ENCODE results near the gene PIGT.
A peak's percentile ranks its signal among the peaks of the same experiment; 100 is the strongest.
"Not testable (repeated sequence)": the region's sequence is repeated elsewhere in the genome, so short reads cannot be mapped to it uniquely, and the experiment has no call there.

Gene PIGT

DNA sequence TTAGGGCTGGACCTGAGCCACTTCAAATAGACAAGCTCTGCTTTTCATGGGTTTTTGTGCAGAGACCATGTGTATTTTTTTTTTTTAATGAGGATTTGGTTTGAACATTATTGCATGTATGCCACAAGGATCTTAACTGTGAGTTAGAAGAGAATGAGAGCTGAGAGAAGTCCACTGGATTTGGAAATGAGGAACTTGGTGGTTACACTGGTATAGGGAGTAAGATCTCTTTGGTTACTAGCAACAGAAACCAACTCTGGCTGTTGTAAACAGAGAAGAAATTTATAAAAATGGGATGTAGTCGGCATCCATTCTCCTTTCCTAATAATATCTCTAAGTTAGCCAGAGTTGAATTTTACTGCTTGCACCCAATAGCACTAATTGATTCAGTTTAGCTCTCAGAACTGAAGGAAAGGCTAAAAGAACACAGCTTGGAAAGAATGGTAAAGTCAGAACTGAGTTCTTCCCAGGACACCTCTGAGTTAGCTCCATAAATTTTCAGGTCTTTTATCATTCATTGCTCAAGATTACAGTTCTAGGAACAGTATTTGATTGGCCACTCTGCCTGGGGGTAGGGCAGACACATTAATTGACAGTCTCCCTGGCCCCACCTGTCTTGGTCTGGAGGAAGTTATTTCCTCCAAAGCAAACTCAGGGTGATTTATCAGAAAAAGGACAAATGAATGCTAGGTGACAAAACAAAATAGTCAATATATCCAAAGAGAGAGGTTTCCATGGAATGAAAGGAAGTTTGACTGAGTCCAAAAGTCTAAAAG, 49.7 kb downstream of the PIGT start:
- Mint-ChIP-seq H3K27me3 (peaks cover 27% of the 10 kb centered on the region), H3K36me3 (ENCODE audit: insufficient read depth) (no peaks in the 10 kb centered on the region), H3K9me3 (no peaks in the 10 kb centered on the region), H3K4me3 (no peak overlapping the region), H3K27ac (ENCODE audit: low read depth) (no peak overlapping the region), H3K4me1 (no peaks in the 10 kb centered on the region)
- no peak for ATAC-seq (replicated peaks; ENCODE audit: extremely low read depth, poor library complexity, severe bottlenecking)
- no peak for DNase-seq (ENCODE audit: low spot score in 2 of 2)

DNA sequence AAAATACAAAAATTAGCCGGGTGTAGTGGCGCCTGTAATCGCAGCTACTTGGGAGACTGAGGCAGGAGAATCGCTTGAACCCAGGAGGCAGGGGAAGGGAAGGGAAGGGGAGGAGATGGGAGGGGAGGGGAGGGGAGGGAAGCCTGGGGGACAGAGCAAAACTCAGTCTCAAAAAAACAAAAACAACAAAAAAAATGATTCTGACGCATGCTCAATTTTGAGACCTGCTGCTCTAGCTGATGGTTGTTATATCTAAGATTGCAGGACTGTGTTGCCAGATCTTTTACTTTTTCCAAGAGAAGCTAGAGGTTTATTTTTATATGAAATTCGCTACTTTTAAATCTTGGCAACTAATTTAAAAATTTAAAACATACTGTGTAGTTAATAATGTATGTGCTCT, 51.2 kb downstream of the PIGT start:
- Mint-ChIP-seq H3K4me1 (no peaks in the 10 kb centered on the region), H3K4me3 (no peak overlapping the region), H3K27ac (ENCODE audit: low read depth) (no peak overlapping the region), H3K27me3 (peaks cover 27% of the 10 kb centered on the region), H3K9me3 (no peaks in the 10 kb centered on the region), H3K36me3 (ENCODE audit: insufficient read depth) (no peaks in the 10 kb centered on the region)
- ATAC-seq (replicated peaks; ENCODE audit: extremely low read depth, poor library complexity, severe bottlenecking) (no peak), DNase-seq (ENCODE audit: low spot score in 2 of 2) (no peak)

DNA sequence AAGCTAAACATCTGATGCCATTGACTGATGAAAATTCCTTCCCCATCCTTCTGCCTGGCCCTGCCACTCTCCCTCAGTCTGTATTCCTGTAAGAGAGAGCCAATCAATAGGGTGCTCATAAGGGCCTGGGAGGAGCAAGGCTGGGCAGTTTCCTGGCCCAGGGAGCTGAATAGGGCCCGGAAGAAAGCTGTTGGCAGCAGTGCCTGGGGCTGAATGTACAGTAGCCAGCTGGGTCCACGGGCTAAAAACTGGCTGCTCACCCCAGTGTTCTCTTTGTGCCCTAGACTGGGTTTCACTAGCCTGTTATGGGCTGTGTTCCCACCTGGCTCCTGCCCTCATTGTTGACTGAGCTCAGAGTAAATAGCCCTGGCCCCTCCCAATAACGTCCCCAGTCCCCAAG, 51.9 kb downstream of the PIGT start:
- Mint-ChIP-seq H3K36me3 (ENCODE audit: insufficient read depth) (no peaks in the 10 kb centered on the region), H3K27ac (ENCODE audit: low read depth) (no peak overlapping the region), H3K9me3 (no peaks in the 10 kb centered on the region), H3K4me1 (no peaks in the 10 kb centered on the region), H3K4me3 (no peak overlapping the region), H3K27me3 (peaks cover 27% of the 10 kb centered on the region)
- DNase-seq (ENCODE audit: low spot score in 2 of 2) (no peak), ATAC-seq (replicated peaks; ENCODE audit: extremely low read depth, poor library complexity, severe bottlenecking) (no peak)

DNA sequence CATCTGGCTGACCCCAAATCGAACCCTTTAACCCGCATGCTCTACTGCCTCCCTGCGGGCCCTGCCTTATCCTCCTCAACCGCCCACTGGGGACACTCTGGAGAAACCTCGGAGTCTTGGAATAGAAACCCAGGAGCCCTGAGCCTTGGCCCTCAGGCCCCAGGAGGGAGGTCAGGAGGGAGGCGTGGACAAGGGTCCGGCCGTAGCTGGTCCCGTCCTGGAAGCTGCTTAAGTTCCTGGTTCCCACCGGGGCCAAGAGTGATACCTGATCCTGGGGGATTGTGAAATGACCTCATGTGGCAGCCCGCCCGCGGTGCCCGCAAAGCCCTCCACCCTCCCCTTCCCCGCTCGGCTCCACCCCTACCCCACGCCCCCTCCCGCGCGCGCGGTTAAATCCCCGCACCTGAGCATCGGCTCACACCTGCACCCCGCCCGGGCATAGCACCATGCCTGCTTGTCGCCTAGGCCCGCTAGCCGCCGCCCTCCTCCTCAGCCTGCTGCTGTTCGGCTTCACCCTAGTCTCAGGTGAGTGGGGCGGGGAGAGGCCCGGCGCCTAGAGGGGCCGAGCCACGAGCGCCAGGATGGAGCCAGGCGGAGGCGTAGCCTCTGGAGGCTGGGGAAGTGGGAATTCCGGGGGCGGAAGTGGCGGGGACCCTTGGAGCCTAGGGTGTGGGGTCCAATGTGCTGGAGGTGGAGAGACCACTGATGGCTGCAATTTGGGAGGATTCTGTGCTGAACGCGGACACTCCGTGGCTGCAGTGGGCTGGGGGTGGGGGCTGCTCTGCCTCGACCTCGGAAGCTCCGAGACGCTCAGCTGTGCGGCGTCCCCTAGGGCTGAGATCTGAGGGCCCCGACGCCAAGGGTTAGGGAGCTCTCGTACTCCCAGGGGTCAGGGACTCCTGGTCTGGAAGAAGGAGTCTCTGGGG, 53.7 kb downstream of the PIGT start, which contains the start of gene WFDC2:
Gene WFDC2 (plus strand): TSS at position 418 of the 926 bp plus-strand sequence. CDS start 29 bp downstream, at position 447.
- no peak within 1 kb of the TSS for H3K27ac Mint-ChIP-seq (ENCODE audit: low read depth)
- H3K27me3 Mint-ChIP-seq = peaks cover 27% of the 10 kb centered on the region
- ATAC-seq (replicated peaks; ENCODE audit: extremely low read depth, poor library complexity, severe bottlenecking) = no peak
- H3K36me3 Mint-ChIP-seq (ENCODE audit: insufficient read depth) = no peaks in the 10 kb centered on the region
- no peaks in the 10 kb centered on the region for H3K9me3 Mint-ChIP-seq
- peak within 1 kb of the TSS; percentile 53 for H3K4me3 Mint-ChIP-seq
- no peak for DNase-seq (ENCODE audit: low spot score in 2 of 2)
- H3K4me1 Mint-ChIP-seq = no peaks in the 10 kb centered on the region

DNA sequence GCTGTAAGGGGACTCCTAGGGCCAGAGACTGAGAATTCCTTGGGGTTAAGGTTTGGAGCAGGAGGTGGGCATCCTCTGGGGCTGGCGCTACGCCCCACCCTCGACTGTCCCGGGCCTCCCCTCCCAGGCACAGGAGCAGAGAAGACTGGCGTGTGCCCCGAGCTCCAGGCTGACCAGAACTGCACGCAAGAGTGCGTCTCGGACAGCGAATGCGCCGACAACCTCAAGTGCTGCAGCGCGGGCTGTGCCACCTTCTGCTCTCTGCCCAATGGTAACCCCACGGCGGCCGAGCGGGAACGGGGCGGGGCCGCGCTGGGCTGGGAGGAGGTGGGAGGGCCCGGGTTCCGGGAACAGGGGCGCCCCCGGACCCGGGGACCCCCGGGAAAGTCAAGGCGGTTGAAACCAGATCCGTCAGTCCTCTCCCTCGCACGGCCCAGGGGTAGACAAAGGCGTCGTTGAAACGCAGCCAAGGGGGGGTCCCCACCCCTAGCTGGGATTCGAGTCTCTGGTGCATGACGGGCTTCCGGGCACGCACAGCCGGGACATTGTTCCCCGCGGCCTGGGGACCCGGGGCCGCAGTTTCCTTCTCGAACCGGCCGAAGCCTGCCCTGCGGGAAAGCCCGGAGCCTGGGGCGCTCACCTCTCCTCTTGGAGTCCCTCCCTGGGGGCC, 54.5 kb downstream of the PIGT start:
- Mint-ChIP-seq H3K4me1 (no peaks in the 10 kb centered on the region), H3K36me3 (ENCODE audit: insufficient read depth) (no peaks in the 10 kb centered on the region), H3K4me3 (peak overlapping the region; percentile 53), H3K27ac (ENCODE audit: low read depth) (no peak overlapping the region), H3K27me3 (peaks cover 27% of the 10 kb centered on the region), H3K9me3 (no peaks in the 10 kb centered on the region)
- DNase-seq (ENCODE audit: low spot score in 2 of 2) (no peak), ATAC-seq (replicated peaks; ENCODE audit: extremely low read depth, poor library complexity, severe bottlenecking) (no peak)

- Mint-ChIP-seq H3K27ac (ENCODE audit: low read depth) (no peak overlapping the region), H3K36me3 (ENCODE audit: insufficient read depth) (no peaks in the 10 kb centered on the region), H3K27me3 (peaks cover 27% of the 10 kb centered on the region), H3K9me3 (no peaks in the 10 kb centered on the region), H3K4me1 (no peaks in the 10 kb centered on the region), H3K4me3 (peak overlapping the region; percentile 53)
- no peak for ATAC-seq (replicated peaks; ENCODE audit: extremely low read depth, poor library complexity, severe bottlenecking)
- DNase-seq (ENCODE audit: low spot score in 2 of 2) = no peak
These were observed 55.0 kb downstream of the PIGT start for GRCh38 chr20:45470937-45471336.

DNA sequence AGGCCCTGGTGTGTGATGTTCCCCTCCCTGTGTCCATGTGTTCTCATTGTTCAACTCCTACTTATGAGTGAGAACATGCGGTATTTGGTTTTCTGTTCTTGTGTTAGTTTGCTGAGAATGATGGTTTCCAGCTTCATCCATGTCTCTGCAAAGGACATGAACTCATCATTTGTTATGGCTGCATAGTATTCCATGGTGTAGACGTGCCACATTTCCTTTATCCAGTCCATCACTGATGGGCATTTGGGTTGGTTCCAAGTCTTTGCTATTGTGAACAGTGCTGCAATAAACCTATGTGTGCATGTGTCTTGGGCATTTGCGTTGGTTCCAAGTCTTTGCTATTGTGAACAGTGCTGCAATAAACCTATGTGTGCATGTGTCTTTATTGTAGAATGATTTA, 56.3 kb downstream of the PIGT start:
- peaks cover 27% of the 10 kb centered on the region for H3K27me3 Mint-ChIP-seq
- not testable (repeated sequence) for H3K36me3 Mint-ChIP-seq (ENCODE audit: insufficient read depth); H3K4me3 Mint-ChIP-seq; H3K4me1 Mint-ChIP-seq; ATAC-seq (replicated peaks; ENCODE audit: extremely low read depth, poor library complexity, severe bottlenecking); DNase-seq (ENCODE audit: low spot score in 2 of 2); H3K9me3 Mint-ChIP-seq; H3K27ac Mint-ChIP-seq (ENCODE audit: low read depth)
